CD4-positive, alpha-beta T cell treated with Interleukin-4 for 4 hours (primary cell): ENCODE measurements around the gene SUGP2.

ENCODE experiments used
- DNase-seq: peaks from one replicate; pipeline ENCODE4 v3.0.0-alpha.2; 2020

SUGP2 gene

GRCh38 chr19:18948075-18948975 is 85.0 kb downstream of the SUGP2 start:
- DNase-seq, result no peak

DNA sequence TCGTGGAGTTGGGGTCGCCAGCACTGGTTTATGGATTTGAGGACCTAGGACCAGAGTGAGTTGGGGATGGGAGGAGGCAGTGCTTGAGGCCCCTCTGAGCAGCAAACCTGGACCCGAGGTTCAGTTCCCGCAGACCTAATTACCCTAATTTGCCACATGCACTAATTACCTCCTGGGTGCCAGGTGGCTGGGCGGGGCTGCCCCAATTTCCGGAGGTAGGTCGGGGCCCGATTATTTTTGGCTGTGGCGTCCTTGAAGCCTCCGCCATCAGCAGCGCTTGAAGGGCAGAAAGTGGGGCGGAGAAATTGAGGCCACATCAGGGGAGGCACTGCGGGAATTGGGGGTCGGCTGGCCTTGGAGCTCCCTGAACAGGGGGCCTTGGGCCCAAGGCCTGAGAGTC is 86.4 kb downstream of the SUGP2 start:
- no peak for DNase-seq

DNA sequence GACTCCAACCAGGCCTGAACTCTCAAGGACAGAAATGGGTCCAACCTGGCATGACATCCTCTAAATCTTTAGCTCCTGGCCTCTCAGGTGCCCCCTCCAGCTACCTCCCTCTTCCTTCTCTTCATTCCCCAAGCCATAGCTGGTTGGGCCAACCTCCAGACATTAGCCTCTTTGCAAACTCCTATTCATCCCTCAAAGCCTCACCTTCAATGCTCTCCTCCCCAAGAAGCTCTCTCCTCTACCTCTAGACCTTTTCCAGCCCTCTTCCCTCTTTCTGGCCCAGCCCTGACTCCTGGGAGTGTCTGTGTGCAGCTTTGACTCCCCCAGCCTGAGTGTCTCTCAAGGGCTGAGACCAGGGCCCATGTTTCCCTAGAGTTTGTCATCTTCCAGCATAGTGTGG is 87.0 kb downstream of the SUGP2 start:
- no peak for DNase-seq

GRCh38 chr19:18945297-18945696 is 88.0 kb downstream of the SUGP2 start:
- DNase-seq, result no peak

DNA sequence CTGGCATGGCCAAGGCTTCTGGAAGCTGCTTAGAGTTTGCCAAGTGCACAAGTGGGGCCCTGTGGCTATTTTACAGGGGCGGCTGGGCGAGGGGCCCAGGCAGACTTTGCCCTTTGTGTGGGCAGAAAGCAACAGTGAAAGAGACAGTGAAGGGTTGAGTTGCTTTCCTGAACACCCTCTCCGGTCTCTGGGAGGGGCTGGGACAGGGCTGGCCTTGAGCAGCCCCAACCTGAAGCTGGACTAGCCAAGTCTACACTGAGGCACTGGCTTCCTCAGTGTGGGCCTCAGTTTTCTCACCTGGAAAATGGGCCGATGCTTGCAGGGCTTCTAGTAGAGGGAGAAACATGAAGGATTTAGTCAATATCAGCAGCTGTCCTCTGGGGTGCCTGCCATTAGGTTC is 89.9 kb downstream of the SUGP2 start:
- DNase-seq, result no peak

- DNase-seq, result no peak
These were observed 90.6 kb downstream of the SUGP2 start for GRCh38 chr19:18942692-18943091.

GRCh38 chr19:18941628-18942354 is 91.5 kb downstream of the SUGP2 start:
- no peak for DNase-seq
